ENCODE results near the gene CHRNA4. TPM values are rescaled to one million over a fixed set of nuclear protein-coding genes. Genes with fewer than 3 reads are reported as not detected.

The CHRNA4 gene
- total and polyA plus RNA-seq, 2 donors (not counting 3 experiments of a cell fraction or from before 2014, with no cell fraction given) = not detected

- no peak for FAIRE-seq
- Histone ChIP-seq H3K9me3 (replicated peaks; ENCODE audit: control insufficient read depth, insufficient read depth, low read length) (no peaks in the 10 kb centered on the region), H3K36me3 (ENCODE audit: control insufficient read depth in 2 of 2, extremely low read depth in 1 of 2, insufficient read depth in 2 of 2, low read length in 2 of 2) (no peaks in the 10 kb centered on the region), H2AFZ (ENCODE audit: low read depth, low read length) (no peak overlapping the region), H3K4me1 (ENCODE audit: control insufficient read depth, extremely low read depth, insufficient read depth, low read length) (no peaks in the 10 kb centered on the region), H4K20me1 (replicated peaks; ENCODE audit: control insufficient read depth, extremely low read depth, insufficient read depth, low read length) (no peaks in the 10 kb centered on the region), H3K79me2 (ENCODE audit: control insufficient read depth, insufficient read depth, low read length) (no peaks in the 10 kb centered on the region), H3K9me1 (replicated peaks; ENCODE audit: control insufficient read depth, extremely low read depth, insufficient read depth, low read length) (no peaks in the 10 kb centered on the region), H3K4me2 (ENCODE audit: insufficient read depth, low read length) (no peak overlapping the region), H3K9ac (replicated peaks; ENCODE audit: extremely low read depth, insufficient read depth, low read length) (no peak overlapping the region), H3K4me3 (replicated peaks in 1 of 3; ENCODE audit: insufficient read depth in 1 of 3, low read depth in 1 of 3, low read length in 3 of 3) (no peak overlapping the region), H3K27me3 (ENCODE audit: control insufficient read depth in 2 of 2, insufficient read depth in 2 of 2, low read length in 2 of 2) (peaks cover 9 to 14% of the 10 kb centered on the region in 2 experiments), H3K27ac (ENCODE audit: insufficient read depth, low read depth, low read length) (no peak overlapping the region)
- no TSS peak for BruUV-seq (replicated peaks)
- dilution Hi-C loops (cut with MboI; ENCODE audit: extremely low pct_ligation_motif_present, low sequenced_read_pairs) (no loop called here), intact Hi-C loops (cut with micrococcal nuclease) (no loop called here)
- ChIA-PET CTCF (no interaction called here), POLR2A (no interaction called here)
- no peak for TF ChIP-seq MAX (IDR thresholded peaks at IDR 0.05; ENCODE audit: insufficient read depth, insufficient read length)
- TF ChIP-seq POLR2AphosphoS5 (IDR thresholded peaks at IDR 0.05; ENCODE audit: insufficient read depth, low read depth, low read length) = no peak
- no peak for TF ChIP-seq MYC (IDR thresholded peaks at IDR 0.05; ENCODE audit: low read depth, low read length)
- no peak for TF ChIP-seq FOS (IDR thresholded peaks at IDR 0.05; ENCODE audit: borderline replicate concordance, insufficient read depth, low read length)
- no peak for TF ChIP-seq EZH2 (IDR thresholded peaks at IDR 0.05; ENCODE audit: borderline replicate concordance, low read depth, low read length, severe bottlenecking)
- TF ChIP-seq JUN (IDR thresholded peaks at IDR 0.05; ENCODE audit: borderline replicate concordance, insufficient read depth, insufficient read length, low read depth) = no peak
- TF ChIP-seq CTCF (IDR thresholded peaks at IDR 0.05; ENCODE audit: extremely low read depth in 1 of 2, insufficient read depth in 1 of 2, low read depth in 1 of 2, low read length in 2 of 2) = no peak
- TF ChIP-seq GATA2 (IDR thresholded peaks at IDR 0.05; ENCODE audit: insufficient read depth, insufficient read length, low read depth, low read length) = no peak
- no peak for TF ChIP-seq POLR2A (IDR thresholded peaks at IDR 0.05; ENCODE audit: low read depth, low read length)
- no peak for DNase-seq (ENCODE audit: low read depth, low spot score)
These were observed 3.8 kb upstream of the CHRNA4 start for GRCh38 chr20:63364801-63365585.

All from endothelial cell of umbilical vein (primary cell).